Activated CD4-positive, alpha-beta T cell treated with anti-CD3 and anti-CD28 coated beads for 1 hour (primary cell): ENCODE measurements around the gene HMX2.
A peak's percentile ranks its signal among the peaks of the same experiment; 100 is the strongest.

Experiments used
- DNase-seq: peaks from one replicate; pipeline ENCODE4 v3.0.0-alpha.2; 2020

The HMX2 gene, protein sequence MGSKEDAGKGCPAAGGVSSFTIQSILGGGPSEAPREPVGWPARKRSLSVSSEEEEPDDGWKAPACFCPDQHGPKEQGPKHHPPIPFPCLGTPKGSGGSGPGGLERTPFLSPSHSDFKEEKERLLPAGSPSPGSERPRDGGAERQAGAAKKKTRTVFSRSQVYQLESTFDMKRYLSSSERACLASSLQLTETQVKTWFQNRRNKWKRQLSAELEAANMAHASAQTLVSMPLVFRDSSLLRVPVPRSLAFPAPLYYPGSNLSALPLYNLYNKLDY

DNA sequence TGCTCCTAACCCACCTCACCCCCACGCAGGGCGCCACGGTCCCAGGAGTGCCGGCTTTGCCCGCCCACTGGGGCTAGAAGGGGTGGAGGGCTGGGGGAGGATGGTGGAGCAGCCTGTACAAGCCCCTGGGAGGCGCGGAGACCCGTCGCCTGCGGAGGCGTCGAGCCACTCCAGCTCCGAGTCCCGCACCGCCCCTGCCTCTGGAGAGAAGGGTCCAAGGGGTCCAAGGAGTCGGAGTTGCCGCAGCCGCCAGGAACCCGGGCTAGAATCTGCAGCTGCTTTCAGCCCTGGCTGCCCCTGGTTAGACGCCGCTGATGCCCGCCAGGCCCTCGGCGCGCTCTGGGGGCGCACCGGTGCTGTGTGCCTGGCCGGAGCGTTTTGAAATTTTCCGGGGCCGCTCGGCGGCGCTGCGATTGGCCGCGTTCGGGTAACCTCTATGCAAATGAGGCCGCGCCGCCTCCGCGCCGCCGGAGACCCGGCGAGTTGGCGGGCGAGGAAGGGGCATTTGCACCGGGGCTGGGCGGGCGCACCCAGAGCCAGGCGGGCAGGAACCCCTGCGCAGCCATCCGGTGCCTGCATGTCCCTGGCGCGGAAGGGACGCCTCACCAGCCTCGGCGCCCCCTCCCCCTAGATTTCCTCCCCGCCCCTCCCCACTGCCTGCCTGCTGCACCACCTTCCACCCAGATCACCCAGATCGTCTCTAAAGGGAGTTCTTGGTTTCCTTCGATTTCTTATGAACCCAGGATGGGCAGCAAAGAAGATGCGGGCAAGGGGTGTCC, at the start of gene HMX2:
Gene HMX2, plus strand, starts transcription at position 502 of the 779 bp plus-strand sequence. Its CDS starts 243 bp downstream, at position 745.
- no peak for DNase-seq

DNA sequence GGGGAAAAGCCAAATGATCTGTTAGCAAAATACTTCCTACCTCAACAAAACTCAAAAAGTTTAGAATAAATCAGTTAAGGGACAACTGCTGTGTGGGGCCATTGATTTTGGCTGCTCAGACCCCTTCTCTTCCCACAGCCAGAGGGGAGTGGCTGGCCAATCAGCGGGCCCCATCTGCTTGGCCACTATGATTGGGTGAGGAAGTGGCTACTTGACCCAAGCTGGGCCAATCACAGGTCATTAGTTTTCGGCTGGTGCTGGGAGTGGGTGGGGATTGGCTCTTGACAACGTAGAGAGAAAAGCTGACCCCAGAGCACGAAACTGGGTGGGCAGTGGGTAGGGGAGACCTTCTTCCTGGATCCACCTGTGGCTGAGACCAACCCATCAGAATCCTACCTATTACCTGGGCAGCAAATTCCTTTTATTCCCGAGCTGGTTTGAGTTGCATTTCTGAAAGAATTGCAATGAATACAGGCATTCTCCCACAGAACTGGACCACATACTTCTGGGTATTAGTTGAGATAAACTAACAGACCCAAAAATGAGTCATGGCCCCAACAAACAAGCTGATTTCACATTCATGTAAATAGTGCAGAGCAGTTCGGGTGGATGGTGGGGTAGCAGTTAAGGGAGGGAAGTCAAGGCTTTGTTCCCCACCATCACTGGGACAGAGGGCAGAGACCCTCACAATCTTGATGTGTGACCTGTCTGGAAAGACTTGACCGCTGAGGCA, 47.7 kb upstream of the HMX2 start:
- no peak for DNase-seq

DNA sequence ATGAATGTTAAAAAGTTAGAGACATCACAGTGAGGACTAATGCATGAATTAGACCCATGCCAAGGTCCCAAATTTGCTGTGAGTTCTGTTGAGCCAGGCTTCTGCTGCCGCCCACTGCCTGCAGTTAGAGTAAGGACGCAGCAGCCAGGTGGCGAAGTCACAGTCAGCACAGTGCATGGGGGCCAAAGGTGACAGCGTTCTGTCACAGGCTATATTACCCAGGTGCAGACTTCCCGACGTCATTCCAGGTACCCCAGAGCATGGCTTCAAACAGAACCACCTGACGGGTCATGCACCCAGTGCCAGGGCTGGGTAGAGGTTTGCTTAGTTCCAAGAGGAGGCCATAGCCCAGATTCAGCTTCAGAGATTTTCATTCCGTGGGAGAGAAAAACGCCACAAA, 46.1 kb upstream of the HMX2 start:
- DNase-seq, result no peak

DNA sequence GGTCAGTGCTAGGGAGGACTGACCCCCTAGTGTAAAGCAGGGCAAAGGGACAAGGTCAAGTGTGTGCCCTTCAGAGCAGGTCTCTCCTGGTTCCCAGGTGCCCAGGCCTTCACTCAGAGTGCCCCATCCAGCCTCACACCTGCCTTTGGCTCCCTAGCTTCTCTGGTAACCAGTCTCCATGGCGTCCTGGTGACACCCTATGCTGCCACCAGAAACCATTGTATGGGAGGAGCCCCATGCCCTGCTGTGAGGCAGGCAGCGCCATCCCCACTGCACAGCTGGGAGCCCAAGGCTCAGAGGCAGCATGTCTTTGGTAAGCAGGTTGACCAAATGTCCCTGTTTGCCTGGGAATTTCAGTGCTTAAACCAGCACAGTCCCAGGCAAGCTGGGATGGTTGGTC, 45.3 kb upstream of the HMX2 start:
- no peak for DNase-seq

DNA sequence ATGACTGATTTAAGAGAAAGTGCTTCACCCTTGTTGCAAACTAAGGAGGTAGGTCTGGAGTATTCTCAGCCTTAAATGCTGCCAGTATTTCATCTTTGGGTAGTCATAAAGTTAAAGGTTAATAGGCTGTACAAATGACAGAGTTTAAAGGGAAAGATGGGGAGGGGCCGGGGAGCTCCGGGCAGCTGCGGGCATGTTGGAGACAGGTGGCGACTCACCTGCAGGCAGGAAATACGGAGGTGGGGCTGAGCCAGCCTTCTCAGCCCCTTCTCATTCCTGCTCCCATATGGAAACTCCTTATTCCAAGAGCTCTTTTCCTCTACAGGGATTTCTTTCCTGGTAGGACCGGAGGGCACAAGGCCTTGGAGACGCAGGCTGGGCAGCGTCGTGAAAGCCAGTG, 44.0 kb upstream of the HMX2 start:
- DNase-seq, result no peak

DNA sequence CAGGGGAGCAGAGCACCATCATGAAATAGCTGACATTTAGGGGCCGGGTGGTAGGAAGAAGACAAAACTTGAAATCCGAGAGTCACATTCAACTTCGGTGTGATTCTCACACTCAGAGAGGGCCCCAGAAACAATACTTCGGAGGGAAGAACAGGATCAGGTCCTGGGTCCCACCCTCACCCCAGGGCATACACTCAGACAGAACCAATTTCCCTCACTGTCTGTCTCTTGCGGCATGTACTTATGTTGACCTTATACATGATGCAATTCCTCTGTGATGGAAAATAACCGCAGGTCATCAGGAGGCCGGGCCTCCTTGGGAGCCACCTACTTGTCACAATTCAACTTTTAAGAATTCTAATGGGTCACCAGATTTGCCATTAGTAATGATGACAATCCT, 38.5 kb upstream of the HMX2 start:
- no peak for DNase-seq

DNA sequence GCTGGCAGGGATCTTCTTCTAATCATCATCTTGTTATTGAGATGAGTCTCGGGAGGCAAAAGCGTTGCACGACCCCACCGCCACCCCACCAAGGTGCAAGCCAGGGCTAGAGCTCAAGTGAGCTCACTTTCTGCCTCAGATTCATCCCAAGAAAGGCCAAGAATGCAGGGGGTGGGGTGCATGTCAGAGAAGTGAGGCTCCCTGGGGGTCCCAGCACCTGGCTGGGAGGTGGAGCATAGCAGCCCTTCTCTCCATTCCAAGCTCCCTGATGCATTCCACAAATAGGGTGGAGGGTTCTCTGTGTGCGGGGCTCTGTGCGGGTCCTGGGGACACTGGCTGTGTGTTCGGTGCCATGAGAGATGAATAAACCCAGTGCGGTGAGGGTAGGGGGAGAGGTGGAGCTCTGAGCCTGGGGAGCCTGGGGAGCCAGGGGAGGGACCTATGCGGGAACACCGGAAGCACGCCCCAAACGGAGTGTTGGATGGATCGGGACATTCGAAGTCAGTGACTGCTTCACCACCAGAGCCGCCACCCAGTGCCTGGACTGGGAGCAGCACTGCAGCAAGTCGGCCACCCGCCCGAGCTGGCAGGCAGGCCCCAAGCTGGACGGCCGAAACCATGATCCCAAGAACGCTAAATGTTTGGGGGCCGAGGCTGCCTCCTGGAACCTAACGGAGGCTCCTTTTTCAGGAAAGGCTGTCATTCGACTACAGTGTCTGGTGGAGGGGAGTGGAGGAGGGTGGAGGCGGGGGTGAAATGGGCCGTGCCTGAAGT, 30.1 kb upstream of the HMX2 start:
- no peak for DNase-seq

DNA sequence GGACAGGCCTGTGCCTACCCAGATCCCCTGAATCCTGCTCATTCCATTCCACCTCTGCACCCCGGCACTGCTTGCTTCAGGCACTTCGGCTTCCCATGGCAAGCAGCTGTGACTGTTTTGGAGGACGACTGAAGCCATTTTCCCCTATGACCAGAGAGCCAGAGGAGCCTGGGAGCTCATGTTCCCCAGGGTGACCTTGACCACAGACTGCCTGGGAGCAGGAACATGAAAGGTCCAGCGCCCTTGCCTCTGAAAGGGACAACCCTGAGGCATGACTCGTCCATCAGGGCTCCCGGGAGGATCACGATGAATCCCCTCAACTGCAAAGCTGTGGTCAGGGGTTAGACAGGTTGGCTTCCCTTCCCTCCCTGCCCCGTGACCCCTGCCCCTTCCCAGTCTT, 28.9 kb upstream of the HMX2 start:
- no peak for DNase-seq

DNA sequence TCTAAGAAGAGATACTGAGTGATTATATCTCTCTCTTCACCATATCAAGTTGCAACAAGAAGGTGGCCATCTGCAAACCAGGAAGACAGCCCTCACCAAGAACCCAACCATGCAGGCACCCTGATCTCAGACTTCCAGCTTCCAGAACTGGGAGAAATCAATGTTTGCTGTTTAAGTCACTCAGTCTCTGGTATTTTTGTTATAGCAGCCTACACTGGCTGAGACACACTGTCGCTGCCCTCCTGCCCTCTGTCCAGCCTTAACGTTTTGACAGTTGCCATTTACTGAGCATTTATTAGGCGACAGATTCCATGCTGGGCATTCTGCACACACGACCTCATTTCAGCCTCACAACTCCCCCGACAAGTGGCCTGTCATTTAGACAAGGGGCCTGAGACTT, 21.7 kb upstream of the HMX2 start:
- no peak for DNase-seq

DNA sequence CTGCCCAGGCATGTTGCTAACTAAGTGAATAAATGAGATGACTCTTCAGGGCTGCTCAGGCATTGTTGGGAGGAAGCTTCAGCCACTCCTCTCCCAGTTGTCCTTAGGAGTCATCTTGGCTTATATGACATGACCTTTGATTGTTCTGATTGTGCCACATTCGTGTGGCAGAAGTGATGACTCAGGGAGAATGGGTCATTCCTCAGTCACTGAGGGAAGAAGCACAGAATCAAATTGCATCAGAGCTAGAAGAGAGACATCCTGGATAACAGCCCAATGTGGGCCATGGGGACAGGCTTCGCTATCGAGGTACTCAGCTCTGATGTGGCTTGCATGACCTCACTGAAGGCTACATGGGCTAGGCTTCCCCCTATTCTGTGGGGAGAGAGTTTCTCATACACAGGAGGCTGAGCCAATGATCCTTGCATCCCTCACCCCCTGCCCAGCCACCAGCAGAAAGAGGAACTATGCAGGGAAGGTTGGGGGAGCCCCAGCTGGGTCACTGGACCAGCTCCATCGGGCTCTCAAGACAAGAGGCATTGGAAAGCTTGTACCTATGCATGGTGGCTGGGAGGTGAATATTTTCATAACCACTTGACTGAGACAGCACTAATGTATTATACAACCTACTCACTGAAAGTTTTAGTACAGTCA, 18.2 kb upstream of the HMX2 start:
- no peak for DNase-seq

DNA sequence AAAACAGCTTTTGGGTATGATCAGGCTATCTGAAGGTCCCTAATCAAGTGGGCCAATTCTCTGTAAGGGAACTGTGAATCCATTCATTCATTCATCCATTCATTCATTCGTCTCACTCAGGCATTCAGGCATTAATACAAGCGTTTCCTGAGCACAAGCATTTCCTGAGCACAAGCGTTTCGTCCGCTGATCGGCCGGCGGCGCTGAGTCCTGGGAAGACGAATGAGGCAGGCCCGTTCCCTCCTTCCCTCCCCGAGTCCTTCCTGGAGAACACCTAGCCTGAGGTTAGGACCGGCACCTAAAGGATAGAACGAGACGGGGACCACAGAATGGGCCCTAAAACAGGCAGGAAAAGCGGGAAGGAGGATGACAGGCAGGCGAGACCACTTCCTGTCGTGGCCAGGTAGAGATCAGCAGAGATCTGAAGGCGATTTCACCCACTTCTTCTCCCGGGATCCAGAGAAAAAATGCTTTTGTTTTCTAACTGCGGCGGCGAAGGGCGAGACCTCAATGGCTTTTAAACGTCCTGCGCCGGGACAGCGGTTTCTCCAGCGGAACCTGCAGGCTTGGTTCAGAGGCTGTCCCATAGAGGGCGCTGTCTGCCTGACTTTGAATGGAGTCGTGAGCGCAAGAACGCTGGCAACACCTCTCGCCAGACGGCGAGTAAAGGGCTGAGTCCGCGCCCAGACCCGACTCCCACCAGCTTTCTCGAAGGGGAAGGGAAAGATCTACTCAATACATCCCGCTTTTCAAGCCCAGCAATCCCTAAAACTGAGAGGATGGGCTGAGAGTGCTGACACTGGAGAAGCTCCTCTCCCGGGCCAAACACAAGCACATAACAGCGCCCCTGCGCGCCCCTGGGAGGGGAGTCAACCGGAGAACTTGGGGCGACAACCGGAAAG, 15.1 kb upstream of the HMX2 start:
- DNase-seq, result peak; percentile 74

DNA sequence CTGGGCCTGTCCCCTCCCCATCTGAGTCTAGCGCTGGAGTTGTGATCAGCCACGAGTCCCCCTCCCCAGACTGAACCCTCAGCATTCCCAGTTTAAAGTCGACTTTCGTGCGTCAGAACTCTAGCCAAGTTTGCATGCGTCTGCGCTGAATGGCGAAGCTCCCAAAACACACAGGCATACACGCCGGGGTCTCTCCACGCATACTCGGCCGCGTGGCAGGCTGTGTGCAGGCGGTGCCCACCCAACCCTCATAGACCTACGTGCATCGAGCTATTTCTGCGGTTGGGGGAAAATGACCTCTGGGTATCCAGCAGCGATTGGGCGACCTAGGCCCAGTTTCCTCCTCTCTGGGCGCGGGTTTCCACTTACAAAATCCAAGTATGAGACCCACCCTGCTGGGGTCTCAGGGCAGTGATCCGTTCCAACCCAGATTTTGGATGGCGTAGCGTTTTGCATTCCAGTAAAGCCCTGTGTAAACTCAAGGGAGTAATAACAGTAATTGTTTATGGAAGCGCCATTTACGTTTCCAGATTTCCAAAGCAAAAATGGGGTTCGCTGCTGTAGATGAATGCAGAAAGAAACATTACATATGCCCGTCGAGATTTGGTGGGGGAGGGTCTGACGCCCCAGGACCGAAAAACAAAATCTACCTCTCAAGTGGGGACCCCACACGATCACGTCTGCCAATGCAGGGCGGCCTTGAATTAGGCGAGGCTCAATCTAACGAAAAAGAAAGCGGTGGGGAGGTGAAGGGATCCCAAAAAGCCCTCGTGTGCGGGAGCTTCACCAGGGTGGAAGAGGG, 14.2 kb upstream of the HMX2 start:
- DNase-seq, result no peak

DNA sequence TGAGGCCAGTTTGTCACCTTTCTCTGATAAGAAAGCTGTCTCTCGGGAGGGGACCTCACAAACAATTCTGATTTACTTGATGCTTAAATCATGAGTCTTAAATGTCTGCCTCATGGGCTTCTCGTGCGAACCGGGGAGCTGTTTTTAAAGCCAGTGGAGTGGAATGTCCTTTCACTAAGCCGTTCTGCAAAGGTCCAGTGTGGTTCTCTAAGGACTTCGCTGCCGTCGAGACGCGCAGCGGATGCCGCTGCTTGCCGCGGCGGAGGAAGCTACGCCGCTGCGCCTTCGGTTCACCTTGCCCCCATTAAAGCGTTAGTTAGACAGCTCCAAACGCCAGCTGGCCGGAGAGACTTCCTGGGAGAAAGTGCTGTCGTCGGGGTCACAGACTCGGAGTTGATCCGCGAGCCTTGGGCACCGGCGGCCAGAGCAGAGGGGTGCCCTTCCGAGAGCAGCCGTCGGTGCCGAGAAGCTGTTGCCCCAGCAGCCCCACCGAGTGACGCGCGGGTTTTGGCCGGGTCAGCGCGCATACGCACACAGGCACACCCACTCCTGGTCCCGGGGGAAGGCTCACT, 13.5 kb upstream of the HMX2 start:
- DNase-seq, result no peak

DNA sequence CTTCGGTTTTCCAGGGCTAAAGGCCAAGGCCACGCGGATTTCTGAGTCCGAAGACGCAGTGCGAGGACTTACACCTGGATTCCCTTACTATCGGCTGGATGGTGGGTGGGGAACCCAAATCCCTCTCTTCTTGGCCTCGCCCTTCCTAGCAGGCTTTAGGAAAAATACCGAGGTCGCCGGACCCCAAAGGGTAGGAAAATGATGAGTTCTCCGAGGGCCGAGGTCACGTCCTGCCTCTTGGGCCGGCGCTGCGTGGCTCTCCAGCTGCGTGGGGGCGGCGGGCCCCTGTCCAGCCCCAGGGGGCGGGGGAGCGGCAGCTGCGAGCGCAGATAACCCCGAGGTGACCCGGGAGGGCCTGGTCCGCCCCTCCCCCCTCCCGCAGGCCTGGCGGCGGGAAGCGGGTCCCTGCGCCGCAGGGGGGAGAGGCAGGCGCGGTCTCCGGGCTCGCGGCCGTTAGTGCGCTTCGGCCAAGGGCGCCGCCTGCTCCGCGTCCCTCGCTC, 13.0 kb upstream of the HMX2 start:
- no peak for DNase-seq

DNA sequence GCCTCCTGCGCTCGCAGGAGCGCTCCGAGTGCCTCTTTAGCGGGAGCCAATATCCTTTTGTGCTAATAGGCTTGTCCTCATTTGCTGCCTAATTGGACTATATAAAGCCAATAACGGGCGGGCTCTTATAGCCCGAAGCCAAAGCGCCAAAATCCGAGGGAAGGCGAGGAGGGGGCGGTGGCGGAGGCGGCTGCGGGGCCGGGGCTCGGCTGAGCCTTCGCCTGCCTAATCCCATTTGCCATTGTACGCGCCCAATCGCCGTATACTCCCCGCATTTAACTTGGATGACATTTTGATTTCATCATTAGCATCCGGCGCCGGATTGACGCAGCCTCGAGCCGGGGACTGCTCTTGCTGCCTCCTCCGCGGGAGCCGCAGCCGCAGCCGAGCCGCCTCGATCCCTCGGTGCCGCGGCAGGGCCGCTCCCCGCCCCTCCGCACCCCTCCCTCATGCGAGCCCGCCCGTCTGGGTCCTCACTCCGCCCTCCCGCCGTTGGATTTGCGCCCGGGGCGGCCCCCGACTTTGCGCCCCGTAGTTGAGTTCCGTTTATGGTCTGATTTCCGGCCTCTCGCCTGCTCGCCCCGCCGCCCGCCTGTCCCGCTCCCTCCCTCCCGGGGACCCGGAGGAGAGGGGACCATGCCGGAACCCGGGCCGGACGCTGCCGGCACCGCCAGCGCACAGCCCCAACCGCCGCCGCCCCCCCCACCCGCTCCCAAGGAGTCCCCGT, 12.4 kb upstream of the HMX2 start, which contains the start of gene HMX3:
Gene HMX3, plus strand, starts transcription at position 556 of the 727 bp plus-strand sequence. Its CDS starts 81 bp downstream, at position 637.
- DNase-seq, result no peak

DNA sequence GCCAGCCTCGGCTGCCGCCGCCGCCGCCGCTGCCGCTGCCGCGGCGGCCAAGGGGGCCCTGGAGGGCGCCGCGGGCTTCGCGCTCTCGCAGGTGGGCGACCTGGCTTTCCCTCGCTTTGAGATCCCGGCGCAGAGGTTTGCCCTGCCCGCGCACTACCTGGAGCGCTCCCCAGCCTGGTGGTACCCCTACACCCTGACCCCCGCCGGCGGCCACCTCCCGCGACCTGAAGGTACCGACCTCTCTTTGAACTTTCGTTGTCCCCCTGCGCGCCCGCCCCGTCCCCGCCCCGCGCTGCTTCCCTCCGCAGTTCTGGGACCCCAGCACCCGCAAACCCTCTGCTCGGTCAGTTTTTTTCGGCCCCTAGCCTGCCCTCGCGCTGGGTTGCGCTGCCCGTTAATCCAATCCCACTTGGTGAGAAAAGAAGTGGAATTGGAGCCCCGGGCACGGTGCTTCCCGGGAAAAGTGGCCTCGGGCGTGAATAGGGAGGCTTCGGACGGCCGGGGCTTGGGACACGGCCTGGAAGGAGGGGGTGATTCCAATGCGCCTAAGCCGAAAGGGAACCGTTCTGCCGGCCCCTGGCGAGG, 11.6 kb upstream of the HMX2 start:
- no peak for DNase-seq

DNA sequence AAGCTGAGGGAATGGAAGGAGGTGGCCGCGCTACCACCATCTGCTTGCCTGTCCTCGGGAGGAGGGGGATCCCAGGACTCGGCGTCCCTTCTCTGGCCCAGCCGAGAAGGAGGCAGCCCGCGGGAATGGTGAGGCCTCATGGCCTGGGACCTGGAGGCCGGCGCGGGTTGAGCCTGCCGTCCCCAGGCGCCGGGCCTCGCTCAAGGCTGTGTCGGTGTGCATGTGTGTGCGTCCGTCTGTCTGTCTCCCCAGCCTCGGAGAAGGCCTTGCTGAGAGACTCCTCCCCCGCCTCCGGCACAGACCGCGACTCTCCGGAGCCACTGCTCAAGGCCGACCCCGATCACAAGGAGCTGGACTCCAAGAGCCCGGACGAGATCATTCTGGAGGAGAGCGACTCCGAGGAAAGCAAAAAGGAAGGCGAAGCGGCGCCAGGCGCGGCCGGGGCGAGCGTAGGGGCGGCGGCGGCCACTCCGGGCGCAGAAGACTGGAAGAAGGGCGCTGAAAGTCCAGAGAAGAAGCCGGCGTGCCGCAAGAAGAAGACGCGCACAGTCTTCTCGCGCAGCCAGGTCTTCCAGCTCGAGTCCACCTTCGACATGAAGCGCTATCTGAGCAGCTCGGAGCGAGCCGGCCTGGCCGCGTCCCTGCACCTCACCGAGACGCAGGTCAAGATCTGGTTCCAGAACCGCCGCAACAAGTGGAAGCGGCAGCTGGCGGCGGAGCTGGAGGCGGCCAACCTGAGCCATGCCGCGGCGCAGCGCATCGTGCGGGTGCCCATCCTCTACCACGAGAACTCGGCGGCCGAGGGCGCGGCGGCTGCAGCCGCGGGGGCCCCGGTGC, 10.9 kb upstream of the HMX2 start:
- DNase-seq, result no peak

DNA sequence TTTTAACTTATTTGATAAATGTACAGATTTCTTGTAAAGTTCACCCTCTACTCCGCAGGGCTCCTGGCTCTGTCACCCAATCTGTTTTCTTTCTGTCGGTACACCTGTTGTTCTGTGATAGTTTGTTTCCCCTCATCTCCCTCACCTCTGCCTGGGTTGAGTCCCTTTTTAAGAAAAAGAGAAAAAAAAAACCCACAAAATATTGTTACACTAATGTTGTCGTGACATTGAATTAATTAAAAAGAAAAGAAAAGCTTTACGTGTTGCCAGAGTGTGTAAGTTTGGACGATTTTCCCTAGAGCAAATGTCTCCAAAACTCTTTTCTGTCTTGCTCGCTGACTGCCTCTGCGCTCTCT, 8.8 kb upstream of the HMX2 start:
- DNase-seq, result no peak
